Right ventricle myocardium inferior (tissue), 1 donor: ENCODE results near the gene PARK7. TPM values are rescaled to one million over a fixed set of nuclear protein-coding genes. Genes with fewer than 3 reads are reported as not detected.
A peak's percentile ranks its signal among the peaks of the same experiment; 100 is the strongest.

Source experiments
- ATAC-seq: fragments of 200-7000 bp; cut with Tn5 transposase; one replicate; pipeline ENCODE4 v1.9.1; 2020; ENCODE audit warnings: mild to moderate bottlenecking, moderate library complexity
- DNase-seq: peaks from one replicate; pipeline ENCODE4 v3.0.0; 2021; ENCODE audit errors: missing footprints
- intact Hi-C: fragments of 100-400 bp; cut with DNase I; formaldehyde crosslinking; loops from one replicate; pipeline ENCODE4 v1.11.0; 2022
- total RNA-seq: library from RNA; stranded (reverse); fragmentation: NEBNext Ultra II Directional; extraction: Animal tissue kit (Norgen Biotek cat#: 25700); gene quantifications from one replicate; pipeline ENCODE4 v1.2.1, GENCODE V29; 2021
- donor health status: DM: no; HTN: yes; CAD: no; lungs with severe emphysema.

The PARK7 gene
- total RNA-seq, 1 donor from 2014 or later: 372 TPM

GRCh38 chr1:8016895-8017241 is 55.4 kb downstream of the PARK7 start:
- intact Hi-C loops: no loop called here
- ATAC-seq (no peak), DNase-seq (no peak)

- ATAC-seq (no peak), DNase-seq (no peak)
- intact Hi-C loops: no loop called here
Measured at GRCh38 chr1:8017495-8018197, 56.1 kb downstream of the PARK7 start.

GRCh38 chr1:8018492-8019228 is 57.1 kb downstream of the PARK7 start:
- intact Hi-C loops: no loop called here
- DNase-seq: no peak
- no peak for ATAC-seq

GRCh38 chr1:8019229-8019620 is 57.7 kb downstream of the PARK7 start:
- intact Hi-C loops: no loop called here
- DNase-seq (no peak), ATAC-seq (no peak)

- intact Hi-C loops: no loop called here
- ATAC-seq: no peak
- no peak for DNase-seq
Measured at GRCh38 chr1:8020032-8020431, 58.5 kb downstream of the PARK7 start.

- ATAC-seq (no peak), DNase-seq (no peak)
- intact Hi-C loops: no loop called here
Measured at GRCh38 chr1:8021676-8022266, 60.3 kb downstream of the PARK7 start.

GRCh38 chr1:8022395-8023286 is 61.1 kb downstream of the PARK7 start:
- ATAC-seq: no peak
- intact Hi-C loops: no loop called here
- no peak for DNase-seq

- DNase-seq: no peak
- no peak for ATAC-seq
- intact Hi-C loops: no loop called here
Measured at GRCh38 chr1:8023287-8023994, 61.9 kb downstream of the PARK7 start.

- intact Hi-C loops: no loop called here
Measured at GRCh38 chr1:8023995-8024313, 62.4 kb downstream of the PARK7 start.

GRCh38 chr1:8024329-8024728 is 62.8 kb downstream of the PARK7 start:
- DNase-seq (no peak), ATAC-seq (no peak)
- intact Hi-C loops: no loop called here

More at GRCh38 chr1:8023995-8024313, 62.4 kb downstream of the PARK7 start:
- no peak for DNase-seq
- no peak for ATAC-seq

- ATAC-seq (no peak), DNase-seq (no peak)
- intact Hi-C loops: loop anchor here (5.0 kb wide), 2 partner anchors 192 to 212 kb away; no protein-coding TSS in a partner anchor
Measured at GRCh38 chr1:8025061-8025670, 63.7 kb downstream of the PARK7 start.

GRCh38 chr1:8025671-8026144 is 64.2 kb downstream of the PARK7 start:
- DNase-seq (peak; percentile 66), ATAC-seq (peak; percentile 3)
- intact Hi-C loops: loop anchor here (1.0 to 5.0 kb wide), 4 partner anchors 43 to 293 kb away; partner anchors contain the start of gene SLC45A1

GRCh38 chr1:8026153-8026975 is 64.9 kb downstream of the PARK7 start, which contains the start of gene ERRFI1:
ERRFI1 (minus strand) TSS chr1:8026309; CDS start chr1:8015619, 10,690 bp downstream.
- intact Hi-C loops: loop anchor here (1.0 to 5.0 kb wide), 4 partner anchors 44 to 292 kb away; partner anchors contain the start of gene SLC45A1
- ATAC-seq (peak; percentile 97), DNase-seq (peak; percentile 97)

GRCh38 chr1:8026976-8027747 is 65.7 kb downstream of the PARK7 start:
- intact Hi-C loops: loop anchor here (1.0 to 5.0 kb wide), 4 partner anchors 44 to 291 kb away; partner anchors contain the start of gene SLC45A1
- DNase-seq (no peak), ATAC-seq (peak; percentile 1)

GRCh38 chr1:8027748-8028570 is 66.4 kb downstream of the PARK7 start:
- intact Hi-C loops: loop anchor here (2.0 to 5.0 kb wide), 3 partner anchors 45 to 209 kb away; no protein-coding TSS in a partner anchor
- no peak for DNase-seq
- ATAC-seq: no peak
